WTC11 (cell line): ENCODE results near the gene NDUFA12. TPM values are rescaled to one million over a fixed set of nuclear protein-coding genes. Genes with fewer than 3 reads are reported as not detected.

Source experiments
- ATAC-seq: fragments of 200-7000 bp; cut with Tn5 transposase; 2 replicates; pipeline ENCODE4 v1.10.0; 2021; ENCODE audit warnings: mild to moderate bottlenecking, moderate library complexity
- CTCF ChIA-PET: fragments of 300-600 bp; sonication (Branson Sonifier 250); formaldehyde crosslinking; loops from one replicate; lab custom pipeline; 2021; ENCODE audit warnings: antibody characterized with exemption; lab: Charles Lee
- POLR2A ChIA-PET: fragments of 350-600 bp; sonication (Branson Sonifier 250); formaldehyde crosslinking; loops from one replicate; lab custom pipeline; 2021; ENCODE audit warnings: antibody characterized with exemption; lab: Charles Lee
- DNase-seq: peaks from one replicate; pipeline ENCODE4 v3.0.0; 2021; ENCODE audit warnings: low spot score
- H3K27ac Mint-ChIP-seq: 2 replicates; pipeline ENCODE4 v1.8.0; 2021; ENCODE audit warnings: mixed read lengths
- H3K27me3 Mint-ChIP-seq: 2 replicates; pipeline ENCODE4 v1.8.0; 2021; ENCODE audit warnings: low read depth, mild to moderate bottlenecking, moderate library complexity, mixed read lengths
- H3K36me3 Mint-ChIP-seq: 2 replicates; pipeline ENCODE4 v1.8.0; 2021; ENCODE audit warnings: mixed read lengths
- H3K4me1 Mint-ChIP-seq: 2 replicates; pipeline ENCODE4 v1.8.0; 2022; ENCODE audit warnings: mixed read lengths
- H3K4me3 Mint-ChIP-seq: 2 replicates; pipeline ENCODE4 v1.8.0; 2021; ENCODE audit warnings: mild to moderate bottlenecking, moderate library complexity, mixed read lengths
- H3K9me3 Mint-ChIP-seq: 2 replicates; pipeline ENCODE4 v1.8.0; 2021; ENCODE audit warnings: mixed read lengths
- AFF4 ChIP-seq: sonication (generic); formaldehyde crosslinking; IDR thresholded peaks from 2 replicates; pipeline ENCODE4 v1.8.1; 2023; ENCODE audit warnings: mild to moderate bottlenecking, missing genetic modification reagents, borderline replicate concordance
- ARID4B ChIP-seq: sonication (generic); formaldehyde crosslinking; IDR thresholded peaks from 2 replicates; pipeline ENCODE4 v1.8.0; 2023; ENCODE audit warnings: missing genetic modification reagents, mild to moderate bottlenecking, borderline replicate concordance
- CREB1 ChIP-seq: sonication (generic); formaldehyde crosslinking; IDR thresholded peaks from 2 replicates; pipeline ENCODE4 v1.8.0; 2023; ENCODE audit warnings: mild to moderate bottlenecking, missing genetic modification reagents
- ELF4 ChIP-seq: sonication (generic); formaldehyde crosslinking; IDR thresholded peaks from 2 replicates; pipeline ENCODE4 v1.8.1; 2022; ENCODE audit warnings: low read depth, mild to moderate bottlenecking, moderate library complexity, missing genetic modification reagents
- ESRRA ChIP-seq: sonication (generic); formaldehyde crosslinking; IDR thresholded peaks from 2 replicates; pipeline ENCODE4 v1.8.1; 2022; ENCODE audit warnings: mild to moderate bottlenecking, missing genetic modification reagents, borderline replicate concordance
- ETV6 ChIP-seq: sonication (generic); formaldehyde crosslinking; IDR thresholded peaks from 2 replicates; pipeline ENCODE4 v1.8.1; 2022; ENCODE audit warnings: mild to moderate bottlenecking, missing genetic modification reagents
- FOXK1 ChIP-seq: sonication (generic); formaldehyde crosslinking; IDR thresholded peaks from 2 replicates; pipeline ENCODE4 v1.8.0; 2022; ENCODE audit warnings: mild to moderate bottlenecking, moderate library complexity, missing genetic modification reagents
- FOXP1 ChIP-seq: sonication (generic); formaldehyde crosslinking; IDR thresholded peaks from 2 replicates; pipeline ENCODE4 v1.8.0; 2022; ENCODE audit warnings: missing genetic modification reagents, mild to moderate bottlenecking, moderate library complexity, borderline replicate concordance
- IRF2 ChIP-seq: sonication (generic); formaldehyde crosslinking; IDR thresholded peaks from 2 replicates; pipeline ENCODE4 v1.8.0; 2022; ENCODE audit warnings: low read depth, missing genetic modification reagents, borderline replicate concordance
- MAX ChIP-seq: sonication (generic); formaldehyde crosslinking; IDR thresholded peaks from 2 replicates; pipeline ENCODE4 v1.8.0; 2022; ENCODE audit warnings: mild to moderate bottlenecking, missing genetic modification reagents
- RELA ChIP-seq: sonication (generic); formaldehyde crosslinking; IDR thresholded peaks from 2 replicates; pipeline ENCODE4 v1.8.1; 2022; ENCODE audit warnings: missing genetic modification reagents, mild to moderate bottlenecking, borderline replicate concordance
- RORB ChIP-seq: fragments of 250-450 bp; sonication (Bioruptor Pico); IDR thresholded peaks from 2 replicates; pipeline ENCODE4 v1.9.0; 2021; ENCODE audit warnings: mild to moderate bottlenecking
- SP1 ChIP-seq: sonication (generic); formaldehyde crosslinking; conservative IDR thresholded peaks from 2 replicates; pipeline ENCODE4 v1.8.1; 2022; ENCODE audit warnings: missing genetic modification reagents
- ZNF512 ChIP-seq: sonication (generic); formaldehyde crosslinking; IDR thresholded peaks from 2 replicates; pipeline ENCODE4 v1.8.1; 2022; ENCODE audit warnings: missing genetic modification reagents, borderline replicate concordance
- ZSCAN18 ChIP-seq: fragments of 250-450 bp; sonication (Bioruptor Pico); IDR thresholded peaks from 2 replicates; pipeline ENCODE4 v2.1.2; 2022; ENCODE audit warnings: mild to moderate bottlenecking, moderate library complexity
- total RNA-seq: library from RNA; stranded (reverse); gene quantifications from 3 replicates; pipeline ENCODE4 v1.2.3, GENCODE V29; 2021

NDUFA12 gene
- total RNA-seq, 1 experiment from 2014 or later = 87.3 TPM

GRCh38 chr12:95003213-95003920, at the start of gene NDUFA12 (continued):
- peak; percentile 76 for TF ChIP-seq MAX

- no peak overlapping the region for H3K4me3 Mint-ChIP-seq
These were observed 47.7 kb upstream of the NDUFA12 start for GRCh38 chr12:95051241-95051640.

DNA sequence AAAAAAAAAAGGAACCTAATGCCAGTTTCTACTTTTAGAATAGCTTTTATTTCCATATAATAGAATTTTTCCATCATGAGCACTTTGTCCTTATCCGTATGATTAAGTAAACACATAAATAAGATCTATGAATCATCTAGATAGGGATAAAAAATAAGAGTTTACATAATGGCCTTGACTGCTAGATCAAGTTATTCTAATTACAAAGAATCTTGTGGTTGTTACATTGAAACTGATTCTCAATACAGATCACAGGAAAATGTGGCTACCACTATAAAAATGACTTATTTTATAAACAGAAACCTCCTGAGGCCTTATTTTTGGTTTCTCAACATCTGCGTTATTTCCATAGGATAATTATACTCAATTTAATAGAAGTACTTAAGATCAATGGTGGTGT, 34.4 kb upstream of the NDUFA12 start:
- H3K4me1 Mint-ChIP-seq = no peaks in the 10 kb centered on the region
- ATAC-seq (no peak), DNase-seq (no peak)
- ChIA-PET POLR2A (no interaction called here), CTCF (interaction anchor here (0.6 kb wide), 1 partner anchor 22 kb away, joined by 3 read pairs; no protein-coding TSS in a partner anchor)
- no peak overlapping the region for H3K27ac Mint-ChIP-seq
- H3K36me3 Mint-ChIP-seq = peaks cover 33% of the 10 kb centered on the region
- no peaks in the 10 kb centered on the region for H3K9me3 Mint-ChIP-seq
- H3K27me3 Mint-ChIP-seq = no peaks in the 10 kb centered on the region
- no peak overlapping the region for H3K4me3 Mint-ChIP-seq
- TF ChIP-seq SP1 (CRISPR knock-in tag) (no peak), RELA (CRISPR knock-in tag) (no peak), FOXK1 (CRISPR knock-in tag) (no peak), RORB (CRISPR knock-in tag) (no peak), CREB1 (CRISPR knock-in tag) (no peak), ETV6 (no peak), ELF4 (CRISPR knock-in tag) (no peak), FOXP1 (CRISPR knock-in tag) (no peak), IRF2 (no peak), ZNF512 (CRISPR knock-in tag) (no peak), ESRRA (no peak), ARID4B (no peak)

More at GRCh38 chr12:95051241-95051640, 47.7 kb upstream of the NDUFA12 start:
- ATAC-seq = no peak
- Mint-ChIP-seq H3K27me3 (no peaks in the 10 kb centered on the region), H3K36me3 (peaks cover 56% of the 10 kb centered on the region), H3K9me3 (no peaks in the 10 kb centered on the region), H3K27ac (no peak overlapping the region), H3K4me1 (no peaks in the 10 kb centered on the region)
- ChIA-PET CTCF (no interaction called here), POLR2A (no interaction called here)
- DNase-seq = no peak
- TF ChIP-seq IRF2 (no peak), ZSCAN18 (CRISPR knock-in tag) (no peak), AFF4 (CRISPR knock-in tag) (no peak), SP1 (CRISPR knock-in tag) (no peak)
